HepG2 (cell line): Measurements from ENCODE around the gene ASB7. TPM values are rescaled to one million over a fixed set of nuclear protein-coding genes. Genes with fewer than 3 reads are reported as not detected.

Experiments
- ATAC-seq: fragments of 200-7000 bp; cut with Tn5 transposase; 3 replicates; pipeline ENCODE4 v1.9.1; 2020; ENCODE audit warnings: mild to moderate bottlenecking, moderate library complexity
- BruUV-seq: library from RNA; stranded (reverse); fragments of 400-500 nt; replicated peaks from 2 replicates; lab custom pipeline; 2021; lab: Mats Ljungman, UMichigan
- CTCF ChIA-PET: fragments of 300-600 bp; formaldehyde crosslinking; extraction: SDS; loops from one replicate; lab custom pipeline; 2021; ENCODE audit warnings: low total read pairs, inconsistent platforms, low intra/inter-chr PET ratio; lab: Yijun Ruan, JAX
- POLR2A ChIA-PET: fragments of 350-600 bp; sonication (Branson Sonifier 250); formaldehyde crosslinking; loops from one replicate; lab custom pipeline; 2020; ENCODE audit warnings: antibody characterized with exemption, inconsistent platforms; lab: Yijun Ruan, JAX
- DNase-seq: peaks from one replicate; pipeline ENCODE4 v3.0.0-alpha.2; 2015; ENCODE audit warnings: low spot score
- FAIRE-seq: peaks from 3 replicates; lab custom pipeline; 2011; peaks lifted over from hg19 to GRCh38; lab: Jason Lieb, UNC
- H2AFZ ChIP-seq: one replicate; pipeline ENCODE4 v1.6.1; 2011; ENCODE audit warnings: low read length, inconsistent platforms
- H3K27ac ChIP-seq: fragments of 300-600 bp; 3 replicates; pipeline ENCODE4 v1.8.0; 2011; ENCODE audit warnings: mixed run types, mild to moderate bottlenecking, mixed read lengths, low read length, inconsistent platforms; ENCODE audit not compliant: insufficient read depth; ENCODE audit errors: extremely low read length
- H3K27me3 ChIP-seq, 2 experiments: fragments of 200-600 bp in 1 of 2; 2 replicates in 1 of 2; 3 replicates in 1 of 2; pipeline versions ENCODE4 v1.6.0 to v1.8.0; 2011; ENCODE audit warnings: low read length in 2 of 2, mild to moderate bottlenecking in 2 of 2, moderate library complexity in 2 of 2, inconsistent platforms in 1 of 2; ENCODE audit not compliant: insufficient read depth in 2 of 2, control insufficient read depth in 1 of 2
- H3K36me3 ChIP-seq, 2 experiments: fragments of 200-600 bp in 1 of 2; replicated peaks in 1 of 2; 2 replicates in 1 of 2; 3 replicates in 1 of 2; pipeline versions ENCODE4 v1.5.1 to v1.8.0; 2011; ENCODE audit warnings: low read length in 2 of 2, inconsistent platforms in 1 of 2; ENCODE audit not compliant: insufficient read depth in 2 of 2, control insufficient read depth in 1 of 2
- H3K4me1 ChIP-seq: 2 replicates; pipeline ENCODE4 v1.5.1; 2012; ENCODE audit warnings: low read length, inconsistent platforms; ENCODE audit not compliant: insufficient read depth
- H3K4me2 ChIP-seq: 2 replicates; pipeline ENCODE4 v1.6.0; 2011; ENCODE audit warnings: low read depth, low read length, inconsistent platforms
- H3K4me3 ChIP-seq, 3 experiments: fragments of 200-600 bp in 1 of 3; sonication (generic), shearing (Covaris generic) in 1 of 3; replicated peaks in 1 of 3; 2 replicates each; pipeline ENCODE4 v1.5.1; 2011 to 2016; ENCODE audit warnings: low read length in 3 of 3, inconsistent platforms in 2 of 3, low read depth in 2 of 3, mild to moderate bottlenecking in 2 of 3, control low read depth in 1 of 3, mixed read lengths in 1 of 3; ENCODE audit not compliant: insufficient read depth in 1 of 3
- H3K79me2 ChIP-seq: one replicate; pipeline ENCODE4 v1.6.1; 2011; ENCODE audit warnings: low read length, inconsistent platforms; ENCODE audit not compliant: insufficient read depth
- H3K9ac ChIP-seq: 2 replicates; pipeline ENCODE4 v1.6.0; 2011; ENCODE audit warnings: mild to moderate bottlenecking, low read depth, low read length, inconsistent platforms; ENCODE audit not compliant: insufficient read depth
- H3K9me3 ChIP-seq: 2 replicates; pipeline ENCODE4 v1.5.1; 2012; ENCODE audit warnings: mild to moderate bottlenecking, low read length
- H4K20me1 ChIP-seq: 2 replicates; pipeline ENCODE4 v1.6.0; 2011; ENCODE audit warnings: inconsistent platforms, mild to moderate bottlenecking, low read length, moderate library complexity; ENCODE audit not compliant: insufficient read depth
- DRAP1 ChIP-seq: IDR thresholded peaks from 2 replicates; pipeline ENCODE4 v1.6.1; 2016; ENCODE audit warnings: missing genetic modification reagents, missing compliant biosample characterization
- FOXA3 ChIP-seq: IDR thresholded peaks from 2 replicates; pipeline ENCODE4 v1.6.1; 2016; ENCODE audit warnings: missing genetic modification reagents, missing compliant biosample characterization
- MZF1 ChIP-seq: sonication (generic); formaldehyde crosslinking; IDR thresholded peaks from 2 replicates; pipeline ENCODE4 v1.8.1; 2023; ENCODE audit warnings: mild to moderate bottlenecking, missing genetic modification reagents, borderline replicate concordance
- STAT6 ChIP-seq: sonication (generic); formaldehyde crosslinking; IDR thresholded peaks from 2 replicates; pipeline ENCODE4 v1.4.0; 2020; ENCODE audit warnings: missing genetic modification reagents, mild to moderate bottlenecking, borderline replicate concordance
- THYN1 ChIP-seq: sonication (generic); formaldehyde crosslinking; IDR thresholded peaks from 2 replicates; pipeline ENCODE4 v1.8.1; 2023; ENCODE audit warnings: low read depth, mild to moderate bottlenecking, moderate library complexity, missing genetic modification reagents, borderline replicate concordance
- ZBTB7B ChIP-seq: sonication (generic); formaldehyde crosslinking; IDR thresholded peaks from 2 replicates; pipeline ENCODE4 v1.4.0; 2020; ENCODE audit warnings: missing genetic modification reagents
- ZKSCAN1 ChIP-seq: fragments of 150-350 bp; IDR thresholded peaks from 2 replicates; pipeline ENCODE4 v1.6.1; 2014; ENCODE audit warnings: low read length
- ZNF550 ChIP-seq: sonication (generic); formaldehyde crosslinking; IDR thresholded peaks from 2 replicates; pipeline ENCODE4 v1.4.0; 2020; ENCODE audit warnings: mild to moderate bottlenecking, missing genetic modification reagents, borderline replicate concordance
- ZNF570 ChIP-seq: sonication (generic); formaldehyde crosslinking; IDR thresholded peaks from 2 replicates; pipeline ENCODE4 v1.4.0; 2020; ENCODE audit warnings: mild to moderate bottlenecking, missing genetic modification reagents, borderline replicate concordance
- WGBS: methylation state at CpG from one replicate; pipeline ENCODE4 v1.1.6; 2017; ENCODE audit warnings: low lambda C conversion rate; 5-methylcytosine and 5-hydroxymethylcytosine counted together
- in situ Hi-C: cut with HindIII; loops from 2 replicates; pipeline ENCODE4 v1.10.0; 2017; ENCODE audit warnings: low pct_unique_long_range_greater_than_20kb; ENCODE audit not compliant: extremely low pct_ligation_motif_present
- intact Hi-C: fragments of 100-400 bp; cut with micrococcal nuclease; formaldehyde crosslinking; loops from one replicate; pipeline ENCODE4 v1.10.0; 2022; ENCODE audit not compliant: unreplicated experiment
- polyA plus RNA-seq, 8 experiments: library from polyadenylated mRNA; depleted of rRNA in 3 of 8; stranded (reverse) in 7 of 8; unstranded in 1 of 8; fragments of >200 nt; fragmentation: Illumina TruSeq in 4 of 8; extraction: Trizol in 4 of 8; gene quantifications; 2 replicates each; pipeline versions ENCODE4 v1.2.1 to v1.2.3, GENCODE V29; 2011 to 2016; ENCODE audit warnings: low read depth in 4 of 8, missing spikeins in 1 of 8, mixed read lengths in 1 of 8; ENCODE audit not compliant: insufficient read depth in 1 of 8
- total RNA-seq, 5 experiments: library from RNA; depleted of rRNA; stranded (reverse); fragments of >200 nt; fragmentation: Illumina TruSeq; extraction: Trizol; gene quantifications; 2 replicates each; pipeline ENCODE4 v1.2.3, GENCODE V29; 2016; ENCODE audit warnings: low read depth in 1 of 5

Gene ASB7
- total and polyA plus RNA-seq, 2 of the 13 experiments (the other 11 are each of a cell fraction or from before 2014, with no cell fraction given) = 7.7 to 12.1 TPM

GRCh38 chr15:100682468-100682867, 80.1 kb downstream of the ASB7 start:
- H3K79me2 ChIP-seq = no peaks in the 10 kb centered on the region
- WGBS = 31% methylated on average over 4 of the region's 4 CpGs
- POLR2A ChIA-PET = no interaction called here
- intact Hi-C loops = no loop called here
- no peaks in the 10 kb centered on the region for H3K4me1 ChIP-seq
- no peaks in the 10 kb centered on the region for H3K9me3 ChIP-seq
- ATAC-seq = no peak
- no peak overlapping the region for H2AFZ ChIP-seq
- H4K20me1 ChIP-seq = no peaks in the 10 kb centered on the region
- H3K4me2 ChIP-seq = no peak overlapping the region
- no peak overlapping the region for H3K4me3 ChIP-seq
- H3K36me3 ChIP-seq = no peaks in the 10 kb centered on the region
- BruUV-seq = no TSS peak
- H3K27ac ChIP-seq = no peak overlapping the region
- no peak for TF ChIP-seq ZNF570
- no peak for TF ChIP-seq ZBTB7B (CRISPR knock-in tag)
- TF ChIP-seq DRAP1 (CRISPR knock-in tag) = no peak
- TF ChIP-seq MZF1 (CRISPR knock-in tag) = no peak
- no peak for TF ChIP-seq STAT6 (CRISPR knock-in tag)
- no peak for TF ChIP-seq ZKSCAN1
- no peak for TF ChIP-seq THYN1
- TF ChIP-seq FOXA3 (CRISPR knock-in tag) = no peak
- TF ChIP-seq ZNF550 (CRISPR knock-in tag) = no peak
- TF ChIP-seq, all 625 proteins: peak for 0
- in situ Hi-C loops = no loop called here
- Histone ChIP-seq H3K9ac (no peak overlapping the region), H3K27me3 (peaks cover 2 to 10% of the 10 kb centered on the region in 2 experiments; a peak in 1 of 5 replicates)
- CTCF ChIA-PET = no interaction called here
- FAIRE-seq (no peak), DNase-seq (no peak)
